GM12865 (cell line): ENCODE measurements around the gene EPRS1.
"Not testable (repeated sequence)": the region's sequence is repeated elsewhere in the genome, so short reads cannot be mapped to it uniquely, and the experiment has no call there.

Experiments used
- DNase-seq: peaks from one replicate; pipeline ENCODE4 v3.0.0; 2010; ENCODE audit warnings: low read depth
- H3K4me3 ChIP-seq: 2 replicates; pipeline ENCODE4 v1.5.1; 2011; ENCODE audit warnings: mild to moderate bottlenecking, low read depth, low read length, control low read depth
- TF ChIP-seq, protein P1 (sequence below): IDR thresholded peaks from 2 replicates; pipeline ENCODE4 v1.5.1; 2011; ENCODE audit warnings: low read length, control low read depth, low read depth, inconsistent platforms; ENCODE audit not compliant: insufficient read depth; ENCODE audit errors: missing control alignments

EPRS1 gene

GRCh38 chr1:220086261-220086686, 40.0 kb upstream of the EPRS1 start:
- peak; percentile 84 for DNase-seq
- H3K4me3 ChIP-seq = not testable (repeated sequence)
- TF ChIP-seq, protein P1, sequence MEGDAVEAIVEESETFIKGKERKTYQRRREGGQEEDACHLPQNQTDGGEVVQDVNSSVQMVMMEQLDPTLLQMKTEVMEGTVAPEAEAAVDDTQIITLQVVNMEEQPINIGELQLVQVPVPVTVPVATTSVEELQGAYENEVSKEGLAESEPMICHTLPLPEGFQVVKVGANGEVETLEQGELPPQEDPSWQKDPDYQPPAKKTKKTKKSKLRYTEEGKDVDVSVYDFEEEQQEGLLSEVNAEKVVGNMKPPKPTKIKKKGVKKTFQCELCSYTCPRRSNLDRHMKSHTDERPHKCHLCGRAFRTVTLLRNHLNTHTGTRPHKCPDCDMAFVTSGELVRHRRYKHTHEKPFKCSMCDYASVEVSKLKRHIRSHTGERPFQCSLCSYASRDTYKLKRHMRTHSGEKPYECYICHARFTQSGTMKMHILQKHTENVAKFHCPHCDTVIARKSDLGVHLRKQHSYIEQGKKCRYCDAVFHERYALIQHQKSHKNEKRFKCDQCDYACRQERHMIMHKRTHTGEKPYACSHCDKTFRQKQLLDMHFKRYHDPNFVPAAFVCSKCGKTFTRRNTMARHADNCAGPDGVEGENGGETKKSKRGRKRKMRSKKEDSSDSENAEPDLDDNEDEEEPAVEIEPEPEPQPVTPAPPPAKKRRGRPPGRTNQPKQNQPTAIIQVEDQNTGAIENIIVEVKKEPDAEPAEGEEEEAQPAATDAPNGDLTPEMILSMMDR = peak; percentile 47

- TF ChIP-seq, protein P1 = no peak
- H3K4me3 ChIP-seq = no peak overlapping the region
- no peak for DNase-seq
Measured at GRCh38 chr1:220084460-220084859, 38.2 kb upstream of the EPRS1 start.

DNA sequence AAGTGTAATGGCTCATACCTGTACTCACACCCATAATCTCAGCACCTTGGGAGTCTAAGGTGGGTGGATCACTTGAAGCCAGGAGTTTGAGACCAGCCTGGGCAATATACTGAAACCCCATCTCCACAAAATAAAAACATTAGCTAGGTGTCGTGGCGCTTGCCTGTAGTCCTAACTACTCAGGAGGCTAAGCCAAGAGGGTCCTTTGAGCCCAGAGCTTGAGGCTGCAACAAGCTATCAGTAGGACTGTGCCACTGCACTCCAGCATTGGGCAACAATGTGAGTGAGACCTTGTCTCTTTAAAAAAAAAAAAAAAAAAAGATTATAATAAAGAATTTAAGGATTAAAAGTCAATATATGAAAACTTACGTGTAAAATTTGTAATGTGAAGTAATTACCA, 31.6 kb upstream of the EPRS1 start:
- no peak overlapping the region for H3K4me3 ChIP-seq
- DNase-seq = no peak

DNA sequence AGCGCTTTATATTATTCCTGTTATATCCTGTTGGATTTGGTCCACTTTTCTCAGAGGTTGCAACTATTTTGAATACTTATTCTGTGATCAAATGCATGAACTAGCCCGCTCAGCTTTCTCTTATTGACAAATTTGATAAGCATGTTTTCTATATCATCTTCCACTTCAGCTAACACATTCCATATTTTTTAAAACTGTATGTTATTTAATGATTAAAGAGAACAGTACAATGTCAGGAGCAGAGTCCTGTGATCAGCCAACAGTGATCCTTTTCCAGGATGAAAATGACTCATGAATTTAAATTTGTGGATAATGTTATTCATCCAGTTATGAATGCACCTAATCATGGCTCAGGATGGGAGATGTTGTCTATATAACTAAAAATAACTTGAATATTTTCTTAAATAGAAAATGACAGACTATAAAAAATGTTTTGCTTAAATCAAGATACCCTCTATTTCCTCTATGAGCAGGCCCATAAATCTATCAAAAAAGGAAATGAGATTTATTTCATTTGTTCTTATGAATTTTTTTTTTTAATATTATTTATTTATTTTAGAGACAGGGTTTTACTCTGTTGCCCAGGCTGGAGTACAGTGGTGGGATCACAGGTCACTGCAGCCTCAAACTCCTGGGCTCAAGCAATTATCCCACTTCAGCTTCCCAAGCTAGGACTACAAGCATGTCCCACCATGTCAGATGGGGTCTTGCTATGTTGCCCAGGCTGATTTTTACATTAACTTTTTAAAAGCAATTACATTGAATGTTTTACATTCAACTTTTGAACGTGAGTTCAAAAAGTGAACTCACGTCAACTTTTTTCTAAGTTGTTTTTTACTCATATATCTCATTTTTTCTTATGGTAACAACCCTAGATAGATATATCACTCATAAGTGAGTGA, 30.8 kb upstream of the EPRS1 start:
- no peak for DNase-seq
- TF ChIP-seq, protein P1 = no peak

More for the DNA sequence above, 31.6 kb upstream of the EPRS1 start:
- TF ChIP-seq, protein P1 = no peak

GRCh38 chr1:220067269-220068204, 21.2 kb upstream of the EPRS1 start:
- DNase-seq = no peak
- H3K4me3 ChIP-seq = no peak overlapping the region
- TF ChIP-seq, protein P1 = no peak

More for the DNA sequence above, 30.8 kb upstream of the EPRS1 start:
- H3K4me3 ChIP-seq = no peak overlapping the region

DNA sequence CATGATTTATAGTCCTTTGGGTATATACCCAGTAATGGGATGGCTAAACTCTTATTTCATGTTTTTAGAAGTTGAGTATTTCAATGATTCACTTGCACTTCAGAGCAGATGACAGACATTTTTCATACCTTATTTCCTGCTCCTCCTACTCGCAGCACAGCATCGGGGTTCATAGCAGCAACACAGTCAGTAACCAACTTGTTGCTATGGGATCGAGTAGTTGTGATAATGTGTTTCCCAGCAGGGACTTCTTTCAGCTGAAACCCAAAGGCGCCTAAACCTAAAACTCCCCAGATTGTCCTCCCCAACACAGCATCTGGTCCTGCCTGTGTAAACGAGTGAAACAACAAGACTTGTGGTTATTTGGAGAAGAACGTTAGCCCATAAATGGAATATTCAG, 16.3 kb upstream of the EPRS1 start:
- no peak overlapping the region for H3K4me3 ChIP-seq
- no peak for DNase-seq
- TF ChIP-seq, protein P1 = no peak
